ENCODE measurements around the gene CHMP1A.
"Not testable (repeated sequence)": the region's sequence is repeated elsewhere in the genome, so short reads cannot be mapped to it uniquely, and the experiment has no call there.

The CHMP1A gene

GRCh38 chr16:89657442-89658220 lies at the start of gene CHMP1A, which contains the start of gene SPATA33:
Gene CHMP1A (minus strand): TSS chr16:89657708. CDS start chr16:89657588, 120 bp downstream.
Gene SPATA33 (plus strand): TSS chr16:89657836. CDS start chr16:89657912, 76 bp downstream.
- DNase-seq: peak; percentile 65

- DNase-seq: no peak
These were observed 49.2 kb upstream of the CHMP1A start for GRCh38 chr16:89706518-89707260.

GRCh38 chr16:89705006-89705405 lies 47.5 kb upstream of the CHMP1A start:
- no peak for DNase-seq

GRCh38 chr16:89704281-89704680 lies 46.8 kb upstream of the CHMP1A start:
- no peak for DNase-seq

- DNase-seq: peak; percentile 86
These were observed 44.2 kb upstream of the CHMP1A start, which contains the start of gene SPATA2L for GRCh38 chr16:89701425-89702406. Gene SPATA2L (minus strand): TSS chr16:89701705. CDS start chr16:89701232, 473 bp downstream.

GRCh38 chr16:89700649-89701424 lies 43.3 kb upstream of the CHMP1A start:
- peak; percentile 16 for DNase-seq

- DNase-seq: peak; percentile 94
These were observed 42.7 kb upstream of the CHMP1A start for GRCh38 chr16:89700100-89700648.

- not testable (repeated sequence) for DNase-seq
These were observed 42.2 kb upstream of the CHMP1A start for GRCh38 chr16:89699629-89700099.

- not testable (repeated sequence) for DNase-seq
These were observed 41.2 kb upstream of the CHMP1A start for GRCh38 chr16:89698717-89699116.

- no peak for DNase-seq
These were observed 40.3 kb upstream of the CHMP1A start for GRCh38 chr16:89697616-89698331.

GRCh38 chr16:89697161-89697615 lies 39.7 kb upstream of the CHMP1A start:
- DNase-seq: peak; percentile 58

- DNase-seq: no peak
These were observed 39.2 kb upstream of the CHMP1A start for GRCh38 chr16:89696670-89697128.

- no peak for DNase-seq
These were observed 38.6 kb upstream of the CHMP1A start for GRCh38 chr16:89695875-89696669.

- DNase-seq: no peak
These were observed 37.8 kb upstream of the CHMP1A start for GRCh38 chr16:89695086-89695874.

- DNase-seq: not testable (repeated sequence)
These were observed 37.2 kb upstream of the CHMP1A start for GRCh38 chr16:89694784-89695085.

- DNase-seq: no peak
These were observed 36.6 kb upstream of the CHMP1A start for GRCh38 chr16:89693931-89694783.

GRCh38 chr16:89693289-89693731 lies 35.8 kb upstream of the CHMP1A start:
- DNase-seq: no peak

Data from NCI-H1105 treated with DMSO at 0.1 percent for 48 hours (cell line).